ENCODE data around the gene RNF144A.

- TF ChIP-seq CTCF (IDR thresholded peaks at IDR 0.05), result no peak
- TF ChIP-seq POLR2A (IDR thresholded peaks at IDR 0.05), result no peak
Observed at GRCh38 chr2:6930923-6931647, 13.9 kb downstream of the RNF144A start.

Measured in stomach (tissue), 4 donors.